Spleen (tissue), 11 donors: ENCODE results near the gene ZFP91. TPM values are rescaled to one million over a fixed set of nuclear protein-coding genes. Genes with fewer than 3 reads are reported as not detected.

Source experiments
- DNase-seq: peaks from one replicate; pipeline ENCODE4 v3.0.0-alpha.2; 2020
- H3K27ac ChIP-seq, 8 donors: fragments of 200-600 bp; sonication (generic) in 7 of 8; 1 replicate in 4 of 8; 2 replicates in 4 of 8; pipeline versions ENCODE4 v1.5.0 to v1.8.0; 2016 to 2021; ENCODE audit warnings: inconsistent platforms in 4 of 8, mild to moderate bottlenecking in 4 of 8, moderate library complexity in 1 of 8
- H3K27me3 ChIP-seq, 7 donors: fragments of 200-600 bp; sonication (generic) in 6 of 7; replicated peaks in 1 of 7; 1 replicate in 4 of 7; 2 replicates in 3 of 7; pipeline versions ENCODE4 v1.5.0 to v1.8.0; 2016 to 2021; ENCODE audit warnings: inconsistent platforms in 3 of 7, mild to moderate bottlenecking in 1 of 7
- H3K36me3 ChIP-seq, 6 donors: fragments of 200-600 bp; sonication (generic) in 5 of 6; 1 replicate in 4 of 6; 2 replicates in 2 of 6; pipeline versions ENCODE4 v1.5.0 to v1.8.0; 2016 to 2021; ENCODE audit warnings: inconsistent platforms in 2 of 6
- H3K4me1 ChIP-seq, 6 donors: fragments of 200-600 bp; sonication (generic) in 5 of 6; 1 replicate in 3 of 6; 2 replicates in 3 of 6; pipeline versions ENCODE4 v1.5.0 to v1.8.0; 2016 to 2021; ENCODE audit warnings: inconsistent platforms in 3 of 6
- H3K4me3 ChIP-seq, 8 donors: fragments of 200-600 bp; sonication (generic) in 7 of 8; 1 replicate in 4 of 8; 2 replicates in 4 of 8; pipeline versions ENCODE4 v1.5.0 to v1.8.0; 2016 to 2021; ENCODE audit warnings: inconsistent platforms in 4 of 8, mild to moderate bottlenecking in 4 of 8, moderate library complexity in 2 of 8
- H3K9me3 ChIP-seq, 8 donors: fragments of 200-600 bp; sonication (generic) in 7 of 8; 1 replicate in 4 of 8; 2 replicates in 4 of 8; pipeline versions ENCODE4 v1.5.0 to v1.8.0; 2016 to 2021; ENCODE audit warnings: inconsistent platforms in 4 of 8
- CTCF ChIP-seq, 11 experiments: fragments of 200-600 bp in 7 of 11; fragments of 450-650 bp in 4 of 11; sonication (generic) in 4 of 11; IDR thresholded peaks in 8 of 11; conservative IDR thresholded peaks in 3 of 11; 1 replicate in 7 of 11; 2 replicates in 4 of 11; pipeline versions ENCODE4 v1.4.0 to v1.8.0; 2016 to 2021; ENCODE audit warnings: antibody characterized with exemption in 11 of 11, inconsistent platforms in 4 of 11, mild to moderate bottlenecking in 1 of 11
- POLR2A ChIP-seq, 3 donors: fragments of 450-650 bp; IDR thresholded peaks; one replicate each; pipeline ENCODE4 v1.5.1; 2017; ENCODE audit warnings: antibody characterized with exemption in 3 of 3, mild to moderate bottlenecking in 1 of 3
- POLR2AphosphoS5 ChIP-seq, 3 donors: sonication (generic); formaldehyde crosslinking; IDR thresholded peaks; one replicate each; pipeline ENCODE4 v1.5.1; 2017; ENCODE audit warnings: antibody characterized with exemption in 3 of 3
- WGBS, 5 donors: extraction: QIAGEN DNeasy Blood & Tissue Kit in 3 of 5; methylation state at CpG; one replicate each; pipeline versions ENCODE4 v1.1.5 to v1.1.7; 2013 to 2018; 5-methylcytosine and 5-hydroxymethylcytosine counted together
- intact Hi-C: fragments of 100-400 bp; cut with DNase I; formaldehyde crosslinking; loops from one replicate; pipeline ENCODE4 v1.15.0; 2023; ENCODE audit warnings: low total_unique reads
- polyA plus RNA-seq, 3 donors: library from polyadenylated mRNA; stranded (reverse); fragments of 200-250 nt; gene quantifications; one replicate each; pipeline ENCODE4 v1.2.1, GENCODE V29; 2013
- total RNA-seq, 7 donors: library from RNA; depleted of rRNA in 3 of 7; stranded (reverse); fragments of >200 nt in 3 of 7; fragmentation: NEBNext Ultra II Directional in 4 of 7; extraction: Animal tissue kit (Norgen Biotek cat#: 25700) in 4 of 7; gene quantifications; one replicate each; pipeline versions ENCODE4 v1.1.0 to v1.2.1, GENCODE V29; 2016 to 2021
- donor health status: healthy with polysubstance abuse.
- donor health status: DM: no; HTN: no; CAD: no; lungs with moderate emphysema.
- donor health status: DM: no; HTN: no; CAD: no.
- donor health status: Bipolar disorder and iron deficiency.
- donor health status: healthy.
- donor health status: DM: no; HTN: no; CAD: no.
- donor health status: DM: yes; HTN: yes; CAD: no.

Gene ZFP91
- total and polyA plus RNA-seq, 10 donors = 10.1 to 53.4 (median 45.5) TPM

DNA sequence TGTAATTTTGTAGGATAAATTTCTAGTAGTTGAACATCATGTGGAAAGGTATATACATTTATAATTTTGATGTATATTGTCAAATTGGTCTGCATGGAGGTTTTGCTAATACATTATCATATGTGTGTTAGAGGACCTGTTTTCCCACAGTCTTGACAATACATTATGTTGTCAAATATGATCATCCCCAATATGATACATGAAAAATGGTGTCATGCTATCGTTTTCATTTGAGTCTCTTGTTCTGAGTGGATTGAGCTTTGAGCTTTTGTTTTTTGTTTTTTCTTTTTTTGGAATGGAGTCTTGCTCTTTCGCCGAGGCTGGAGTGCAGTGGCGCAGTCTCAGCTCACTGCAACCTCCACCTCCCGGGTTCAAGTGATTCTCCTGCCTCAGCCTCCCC lies 29.5 kb downstream of the ZFP91 start:
- Histone ChIP-seq H3K36me3 (peaks cover 0 to 47% (median 35%) of the 10 kb centered on the region in 6 donors), H3K4me3 (no peak overlapping the region), H3K4me1 (peaks cover 6 to 63% (median 12%) of the 10 kb centered on the region in 6 donors), H3K27ac (no peak overlapping the region), H3K9me3 (no peaks in the 10 kb centered on the region), H3K27me3 (no peaks in the 10 kb centered on the region)
- no peak for TF ChIP-seq POLR2AphosphoS5 (IDR thresholded peaks at IDR 0.05)
- TF ChIP-seq POLR2A (IDR thresholded peaks at IDR 0.05) = no peak
- no peak for TF ChIP-seq CTCF (IDR thresholded peaks at IDR 0.05 in 8 of 11, conservative IDR thresholded peaks at IDR 0.05 in 3 of 11)
- WGBS, 5 donors = 84 to 98% (median 96%) methylated on average over 5 of the region's 5 CpGs
- DNase-seq = no peak
- intact Hi-C loops = no loop called here

DNA sequence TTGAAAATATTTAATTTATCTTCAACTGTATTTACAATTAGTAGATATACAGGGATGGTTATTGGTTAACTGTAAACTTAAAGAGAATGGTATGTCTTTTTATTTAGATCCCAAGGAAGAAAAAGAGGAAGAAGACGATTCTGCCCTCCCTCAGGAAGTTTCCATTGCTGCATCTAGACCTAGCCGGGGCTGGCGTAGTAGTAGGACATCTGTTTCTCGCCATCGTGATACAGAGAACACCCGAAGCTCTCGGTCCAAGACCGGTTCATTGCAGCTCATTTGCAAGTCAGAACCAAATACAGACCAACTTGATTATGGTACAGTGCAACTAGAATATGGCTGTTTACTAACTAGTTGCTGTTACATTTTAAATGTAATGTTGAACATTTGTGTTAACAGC lies 30.9 kb downstream of the ZFP91 start:
- peaks cover 0 to 53% (median 48%) of the 10 kb centered on the region in 6 donors for H3K36me3 ChIP-seq
- no peak for DNase-seq
- 48 to 60% (median 58%) methylated on average over 8 of the region's 8 CpGs for WGBS, 5 donors

GRCh38 chr11:58613228-58613627 lies 34.4 kb downstream of the ZFP91 start:
- TF ChIP-seq POLR2A (IDR thresholded peaks at IDR 0.05) (no peak), CTCF (IDR thresholded peaks at IDR 0.05 in 8 of 11, conservative IDR thresholded peaks at IDR 0.05 in 3 of 11) (no peak)
- WGBS, 5 donors = 88 to 96% (median 91%) methylated on average over 2 of the region's 2 CpGs

More for the DNA sequence above, 30.9 kb downstream of the ZFP91 start:
- TF ChIP-seq CTCF (IDR thresholded peaks at IDR 0.05 in 8 of 11, conservative IDR thresholded peaks at IDR 0.05 in 3 of 11) = no peak
- Histone ChIP-seq H3K27ac (no peak overlapping the region), H3K27me3 (no peaks in the 10 kb centered on the region), H3K9me3 (no peaks in the 10 kb centered on the region), H3K4me1 (peaks cover 6 to 54% (median 12%) of the 10 kb centered on the region in 6 donors), H3K4me3 (no peak overlapping the region)
- intact Hi-C loops = no loop called here

GRCh38 chr11:58615559-58615958 lies 36.7 kb downstream of the ZFP91 start:
- TF ChIP-seq POLR2AphosphoS5 (IDR thresholded peaks at IDR 0.05) (no peak), CTCF (IDR thresholded peaks at IDR 0.05 in 8 of 11, conservative IDR thresholded peaks at IDR 0.05 in 3 of 11) (no peak), POLR2A (IDR thresholded peaks at IDR 0.05) (no peak)
- intact Hi-C loops = no loop called here
- Histone ChIP-seq H3K27ac (no peak overlapping the region), H3K9me3 (no peaks in the 10 kb centered on the region), H3K36me3 (peaks cover 0 to 100% (median 92%) of the 10 kb centered on the region in 6 donors), H3K27me3 (no peaks in the 10 kb centered on the region), H3K4me3 (no peak overlapping the region), H3K4me1 (no peaks in the 10 kb centered on the region)
- WGBS, 5 donors = 86 to 100% (median 93%) methylated on average over 1 of the region's 1 CpG
- no peak for DNase-seq

More at GRCh38 chr11:58613228-58613627, 34.4 kb downstream of the ZFP91 start:
- no peak overlapping the region for H3K27ac ChIP-seq
- no peak overlapping the region for H3K4me3 ChIP-seq
- no peak for DNase-seq
- H3K9me3 ChIP-seq = no peaks in the 10 kb centered on the region
- intact Hi-C loops = no loop called here
- H3K27me3 ChIP-seq = no peaks in the 10 kb centered on the region
- H3K36me3 ChIP-seq = peaks cover 0 to 88% (median 82%) of the 10 kb centered on the region in 6 donors
- H3K4me1 ChIP-seq = peaks cover 0 to 21% (median 0%) of the 10 kb centered on the region in 6 donors
